Measurements from ENCODE around the gene STAC.

Gene STAC

DNA sequence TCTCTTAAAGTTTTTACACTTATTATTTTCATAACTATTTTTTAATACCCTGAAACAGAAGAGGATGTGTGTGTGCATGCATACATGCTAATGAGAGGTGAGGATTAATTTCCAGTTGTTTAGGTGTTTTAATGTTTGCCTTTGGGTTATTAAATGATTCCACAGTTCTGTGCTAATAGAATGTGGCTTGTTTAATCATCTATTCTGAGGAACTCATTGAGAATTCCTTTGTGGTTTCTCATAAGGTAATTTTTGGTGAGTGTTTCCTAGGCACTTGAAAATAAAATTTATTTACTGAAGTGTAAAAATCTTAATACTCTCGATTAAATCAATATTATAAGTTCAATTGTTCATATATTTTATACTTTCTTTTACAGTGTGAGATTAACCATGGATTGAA lies 38.0 kb downstream of the STAC start:
- no peak for DNase-seq (ENCODE audit: extremely low spot score)
- CTCF ChIA-PET, result no interaction called here
- POLR2A ChIA-PET, result no interaction called here
- TF ChIP-seq, protein P1, sequence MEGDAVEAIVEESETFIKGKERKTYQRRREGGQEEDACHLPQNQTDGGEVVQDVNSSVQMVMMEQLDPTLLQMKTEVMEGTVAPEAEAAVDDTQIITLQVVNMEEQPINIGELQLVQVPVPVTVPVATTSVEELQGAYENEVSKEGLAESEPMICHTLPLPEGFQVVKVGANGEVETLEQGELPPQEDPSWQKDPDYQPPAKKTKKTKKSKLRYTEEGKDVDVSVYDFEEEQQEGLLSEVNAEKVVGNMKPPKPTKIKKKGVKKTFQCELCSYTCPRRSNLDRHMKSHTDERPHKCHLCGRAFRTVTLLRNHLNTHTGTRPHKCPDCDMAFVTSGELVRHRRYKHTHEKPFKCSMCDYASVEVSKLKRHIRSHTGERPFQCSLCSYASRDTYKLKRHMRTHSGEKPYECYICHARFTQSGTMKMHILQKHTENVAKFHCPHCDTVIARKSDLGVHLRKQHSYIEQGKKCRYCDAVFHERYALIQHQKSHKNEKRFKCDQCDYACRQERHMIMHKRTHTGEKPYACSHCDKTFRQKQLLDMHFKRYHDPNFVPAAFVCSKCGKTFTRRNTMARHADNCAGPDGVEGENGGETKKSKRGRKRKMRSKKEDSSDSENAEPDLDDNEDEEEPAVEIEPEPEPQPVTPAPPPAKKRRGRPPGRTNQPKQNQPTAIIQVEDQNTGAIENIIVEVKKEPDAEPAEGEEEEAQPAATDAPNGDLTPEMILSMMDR (IDR thresholded peaks at IDR 0.05; ENCODE audit: control extremely low read depth, extremely low read depth, low read depth, missing control alignments), result no peak

DNA sequence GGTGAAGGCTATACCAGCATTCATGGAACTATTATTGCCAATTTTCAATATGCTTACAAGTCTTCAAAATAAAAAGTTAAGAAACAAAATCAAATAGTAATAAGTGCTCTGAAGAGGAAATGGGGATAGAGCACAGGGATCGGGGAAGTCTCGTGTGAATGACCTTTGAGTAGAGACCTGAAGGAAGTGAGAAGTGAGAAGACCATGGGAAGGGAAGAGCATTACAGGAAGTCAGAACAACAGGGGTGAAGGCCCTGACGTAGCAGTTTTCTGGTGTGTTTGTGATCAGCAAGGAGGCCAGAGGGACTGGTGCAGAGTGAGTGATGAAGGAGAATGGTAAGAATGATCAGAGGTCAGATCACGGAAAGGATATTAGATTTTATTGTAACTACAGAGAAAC lies 48.1 kb downstream of the STAC start:
- ChIA-PET CTCF (no interaction called here), POLR2A (no interaction called here)
- no peak for DNase-seq (ENCODE audit: extremely low spot score)
- TF ChIP-seq, protein P1 (IDR thresholded peaks at IDR 0.05; ENCODE audit: control extremely low read depth, extremely low read depth, low read depth, missing control alignments), result no peak

DNA sequence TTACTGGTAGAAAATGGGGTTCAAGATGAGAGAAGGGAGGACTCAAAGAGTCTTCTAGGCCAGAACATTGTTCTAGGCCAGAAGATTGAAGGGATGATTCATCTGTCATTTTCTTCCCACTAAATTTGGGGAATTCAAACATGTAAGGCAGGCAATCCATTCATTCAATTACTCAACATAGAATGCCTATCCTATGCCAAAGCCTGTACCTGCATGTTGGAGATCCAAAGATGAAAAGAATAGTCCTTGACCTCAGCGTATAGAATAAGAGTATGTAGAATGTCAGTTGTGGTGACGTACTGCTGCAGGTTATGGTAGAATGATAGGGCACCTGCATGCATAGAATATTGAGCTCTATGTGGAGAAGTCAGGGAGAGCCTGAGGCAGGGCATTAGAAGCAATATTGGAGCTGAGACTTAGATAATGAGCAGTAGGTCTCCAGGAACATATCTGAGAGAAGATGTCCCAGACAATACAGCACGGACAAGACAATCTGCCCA lies 49.7 kb downstream of the STAC start:
- CTCF ChIA-PET, result no interaction called here
- no peak for DNase-seq (ENCODE audit: extremely low spot score)
- TF ChIP-seq, protein P1 (IDR thresholded peaks at IDR 0.05; ENCODE audit: control extremely low read depth, extremely low read depth, low read depth, missing control alignments), result no peak
- POLR2A ChIA-PET, result no interaction called here

DNA sequence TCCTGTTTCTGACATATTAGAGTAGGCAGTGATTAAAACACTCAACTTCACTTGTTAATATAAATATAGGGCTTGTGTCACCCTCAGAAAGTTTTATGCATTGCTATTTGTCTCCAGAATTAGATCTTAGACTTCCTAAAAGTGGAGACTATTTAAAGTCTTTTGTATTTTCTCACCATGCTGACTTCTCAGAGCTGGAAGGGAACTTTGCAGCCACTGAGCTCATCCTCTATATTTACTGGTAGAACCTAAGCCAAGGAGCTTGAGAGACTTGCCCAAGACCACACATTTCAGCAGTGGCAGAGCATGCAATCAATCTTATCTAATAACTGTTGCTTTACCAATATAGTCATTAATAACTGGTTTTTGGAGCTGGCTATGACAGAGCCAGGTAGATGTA lies 53.2 kb downstream of the STAC start:
- DNase-seq (ENCODE audit: extremely low spot score), result no peak
- TF ChIP-seq, protein P1 (IDR thresholded peaks at IDR 0.05; ENCODE audit: control extremely low read depth, extremely low read depth, low read depth, missing control alignments), result no peak
- ChIA-PET POLR2A (no interaction called here), CTCF (no interaction called here)

DNA sequence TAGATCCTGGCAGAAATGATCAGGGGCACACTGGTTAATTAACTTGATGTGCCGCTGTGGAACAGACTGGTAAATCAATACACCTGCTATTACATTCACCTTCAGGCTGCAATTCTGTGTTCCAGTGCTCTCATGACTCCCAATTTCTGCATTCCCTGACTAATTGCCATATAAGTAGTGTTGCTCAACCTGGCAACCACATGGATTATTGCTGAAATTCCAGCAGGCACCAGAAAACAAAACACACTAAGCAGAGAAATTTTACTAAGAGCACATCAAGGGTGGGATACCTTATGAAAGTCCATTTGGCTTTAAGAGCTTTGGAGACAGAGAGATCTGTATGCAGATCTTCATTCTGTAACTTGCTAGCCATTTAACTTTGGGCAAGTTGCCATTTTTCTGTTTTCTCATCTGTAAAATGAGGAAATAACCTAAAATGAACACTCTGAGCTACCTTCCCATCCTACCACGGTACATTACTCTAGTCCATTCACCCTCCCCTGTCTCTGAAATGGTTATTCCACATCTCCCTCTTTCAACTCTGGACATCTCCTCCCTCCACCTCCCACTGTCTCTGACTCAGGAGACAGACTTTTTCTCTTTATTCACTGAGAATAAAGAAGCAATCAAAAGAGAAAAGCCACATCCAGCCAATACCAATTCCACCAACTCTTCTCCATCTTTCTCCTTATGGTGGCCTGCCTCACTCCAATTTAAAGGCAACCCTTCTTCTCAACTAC lies 54.6 kb downstream of the STAC start:
- ChIA-PET CTCF (interaction anchor here (1.5 kb wide), 1 partner anchor 9 kb away, joined by 4 read pairs; no protein-coding TSS in a partner anchor), POLR2A (no interaction called here)
- DNase-seq (ENCODE audit: extremely low spot score), result no peak
- TF ChIP-seq, protein P1 (IDR thresholded peaks at IDR 0.05; ENCODE audit: control extremely low read depth, extremely low read depth, low read depth, missing control alignments), result no peak

DNA sequence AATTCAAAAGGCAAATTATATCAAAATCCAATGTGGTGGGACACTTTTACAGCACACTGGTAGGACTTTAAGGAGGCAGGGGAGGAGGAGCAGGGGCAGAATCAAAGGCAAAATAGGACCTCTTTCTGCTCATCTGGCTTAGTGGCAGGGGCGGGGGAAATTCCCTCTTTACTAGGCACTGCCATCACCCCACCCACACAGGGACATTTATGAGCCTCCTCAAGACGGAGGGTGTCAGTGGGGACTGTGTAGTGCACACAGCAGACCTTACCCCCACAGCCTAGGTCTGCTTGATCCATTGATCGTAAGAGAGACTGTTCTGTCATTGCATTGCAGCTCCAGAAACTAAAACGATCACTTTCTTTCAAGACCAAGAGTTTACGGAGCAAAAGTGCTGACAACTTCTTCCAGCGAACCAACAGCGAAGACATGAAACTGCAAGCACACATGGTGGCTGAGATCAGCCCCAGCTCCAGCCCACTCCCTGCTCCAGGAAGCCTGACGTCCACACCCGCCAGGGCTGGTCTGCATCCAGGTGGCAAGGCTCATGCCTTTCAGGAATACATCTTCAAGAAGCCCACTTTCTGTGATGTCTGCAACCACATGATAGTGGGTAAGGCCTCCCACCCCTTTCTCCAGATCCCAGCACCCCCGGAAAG lies 62.9 kb downstream of the STAC start:
- DNase-seq (ENCODE audit: extremely low spot score), result no peak
- ChIA-PET POLR2A (no interaction called here), CTCF (interaction anchor here (1.1 kb wide), 1 partner anchor 8 kb away, joined by 4 read pairs; no protein-coding TSS in a partner anchor)
- TF ChIP-seq, protein P1 (IDR thresholded peaks at IDR 0.05; ENCODE audit: control extremely low read depth, extremely low read depth, low read depth, missing control alignments), result no peak

Data from GM10248 (cell line).